K562 (cell line): ENCODE measurements around the gene RIN3. TPM values are rescaled to one million over a fixed set of nuclear protein-coding genes. Genes with fewer than 3 reads are reported as not detected.

Source experiments
- ATAC-seq: fragments of 200-7000 bp; cut with Tn5 transposase; 3 replicates; pipeline ENCODE4 v1.9.1; 2020; ENCODE audit warnings: moderate library complexity
- BruUV-seq: library from RNA; stranded (reverse); fragments of 400-500 nt; replicated peaks from 2 replicates; lab custom pipeline; 2021; lab: Mats Ljungman, UMichigan
- CTCF ChIA-PET: fragments of 300-600 bp; formaldehyde crosslinking; extraction: SDS; loops from one replicate; lab custom pipeline; 2021; ENCODE audit warnings: low intra/inter-chr PET ratio; lab: Yijun Ruan, JAX
- POLR2A ChIA-PET: fragments of 300-600, 350-650 bp; sonication (Branson Sonifier 250); formaldehyde crosslinking; extraction: SDS; loops from one replicate; lab custom pipeline; 2021; ENCODE audit warnings: antibody characterized with exemption, inconsistent platforms; lab: Yijun Ruan, JAX
- DNase-seq, 4 experiments: peaks; one replicate each; pipeline versions ENCODE4 v3.0.0 to v3.0.0-alpha.2; 2011 to 2018; ENCODE audit warnings: low spot score in 3 of 4, mixed read lengths in 3 of 4; ENCODE audit errors: extremely low read depth in 1 of 4
- FAIRE-seq: peaks from 2 replicates; lab custom pipeline; 2011; peaks lifted over from hg19 to GRCh38; lab: Jason Lieb, UNC
- H2AFZ ChIP-seq: 2 replicates; pipeline ENCODE4 v1.6.0; 2011; ENCODE audit warnings: low read depth, low read length, control low read depth, inconsistent platforms
- H3K27ac ChIP-seq: fragments of 200-600 bp; 3 replicates; pipeline ENCODE4 v1.8.0; 2011; ENCODE audit warnings: low read depth, mild to moderate bottlenecking, control low read depth, inconsistent platforms, low read length, moderate library complexity, mixed read lengths; ENCODE audit errors: extremely low read depth
- H3K27me3 ChIP-seq, 2 experiments: fragments of 300-600 bp in 1 of 2; 2 replicates in 1 of 2; 3 replicates in 1 of 2; pipeline versions ENCODE4 v1.6.0 to v1.8.0; 2011; ENCODE audit warnings: inconsistent platforms in 2 of 2, low read length in 2 of 2, mild to moderate bottlenecking in 1 of 2, mixed read lengths in 1 of 2, moderate library complexity in 1 of 2; ENCODE audit not compliant: control insufficient read depth in 2 of 2, insufficient read depth in 2 of 2
- H3K36me3 ChIP-seq: fragments of 300-600 bp; 3 replicates; pipeline ENCODE4 v1.8.0; 2011; ENCODE audit warnings: mild to moderate bottlenecking, low read length, inconsistent platforms; ENCODE audit not compliant: control insufficient read depth, insufficient read depth
- H3K4me1 ChIP-seq, 2 experiments: fragments of 200-600 bp in 1 of 2; replicated peaks in 1 of 2; 2 replicates in 1 of 2; 3 replicates in 1 of 2; pipeline versions ENCODE4 v1.5.1 to v1.8.0; 2011; ENCODE audit warnings: inconsistent platforms in 2 of 2, low read length in 2 of 2, mild to moderate bottlenecking in 1 of 2, mixed read lengths in 1 of 2, moderate library complexity in 1 of 2; ENCODE audit not compliant: control insufficient read depth in 2 of 2, insufficient read depth in 2 of 2
- H3K4me2 ChIP-seq: 2 replicates; pipeline ENCODE4 v1.6.1; 2011; ENCODE audit warnings: low read length, control low read depth, inconsistent platforms, mixed read lengths; ENCODE audit not compliant: insufficient read depth
- H3K4me3 ChIP-seq: fragments of 200-600 bp; sonication (generic), shearing (Covaris generic); 2 replicates; pipeline ENCODE4 v1.5.1; 2016; ENCODE audit warnings: control low read depth, inconsistent platforms
- H3K79me2 ChIP-seq: fragments of 200-600 bp; 3 replicates; pipeline ENCODE4 v1.8.0; 2011; ENCODE audit warnings: low read length, inconsistent platforms; ENCODE audit not compliant: control insufficient read depth, insufficient read depth
- H3K9ac ChIP-seq, 2 experiments: 2 replicates each; pipeline versions ENCODE4 v1.6.0 to v1.6.1; 2011; ENCODE audit warnings: low read depth in 2 of 2, low read length in 2 of 2, control low read depth in 1 of 2, inconsistent platforms in 1 of 2, mild to moderate bottlenecking in 1 of 2, mixed read lengths in 1 of 2; ENCODE audit not compliant: insufficient read depth in 1 of 2
- H3K9me1 ChIP-seq: one replicate; pipeline ENCODE4 v1.6.0; 2011; ENCODE audit warnings: inconsistent platforms, mild to moderate bottlenecking, low read length, moderate library complexity; ENCODE audit not compliant: control insufficient read depth, insufficient read depth
- H3K9me3 ChIP-seq: replicated peaks from 2 replicates; pipeline ENCODE4 v1.5.1; 2011; ENCODE audit warnings: low read depth, low read length, inconsistent platforms; ENCODE audit not compliant: control insufficient read depth, insufficient read depth
- H4K20me1 ChIP-seq: replicated peaks from 2 replicates; pipeline ENCODE4 v1.6.1; 2011; ENCODE audit warnings: low read length, inconsistent platforms, mixed read lengths; ENCODE audit not compliant: control insufficient read depth, insufficient read depth
- CC2D1A ChIP-seq: fragments of 450-650 bp; IDR thresholded peaks from 2 replicates; pipeline ENCODE4 v1.6.1; 2017; ENCODE audit warnings: mild to moderate bottlenecking
- DIDO1 ChIP-seq: fragments of 450-650 bp; IDR thresholded peaks from 2 replicates; pipeline ENCODE4 v1.6.1; 2016; ENCODE audit warnings: low read depth, missing biosample characterization, missing genetic modification characterization
- HNRNPL ChIP-seq: fragments of 200-400 bp; formaldehyde crosslinking; IDR thresholded peaks from 2 replicates; pipeline ENCODE4 v1.6.1; 2017; ENCODE audit warnings: low read depth, mild to moderate bottlenecking, low read length
- KHSRP ChIP-seq: fragments of 450-650 bp; IDR thresholded peaks from 2 replicates; pipeline ENCODE4 v1.6.1; 2017
- MAZ ChIP-seq, 2 experiments: fragments of 450-650 bp in 1 of 2; sonication (generic) in 1 of 2; formaldehyde crosslinking; IDR thresholded peaks in 1 of 2; conservative IDR thresholded peaks in 1 of 2; 2 replicates each; pipeline versions ENCODE4 v1.4.0 to v1.5.0; 2020; ENCODE audit warnings: mild to moderate bottlenecking in 1 of 2, missing genetic modification reagents in 1 of 2
- NFRKB ChIP-seq: fragments of 450-650 bp; IDR thresholded peaks from 2 replicates; pipeline ENCODE4 v1.6.1; 2016; ENCODE audit warnings: low read depth
- PTBP1 ChIP-seq: fragments of 200-400 bp; formaldehyde crosslinking; IDR thresholded peaks from 2 replicates; pipeline ENCODE4 v1.6.1; 2017; ENCODE audit warnings: low read depth, low read length
- RCOR1 ChIP-seq, 2 experiments: IDR thresholded peaks; 2 replicates each; pipeline ENCODE4 v1.6.1; 2012; ENCODE audit warnings: low read depth in 2 of 2, low read length in 2 of 2, borderline replicate concordance in 1 of 2, improper control_type of control experiment in 1 of 2
- SMAD2 ChIP-seq: fragments of 150-350 bp; IDR thresholded peaks from 2 replicates; pipeline ENCODE4 v1.6.1; 2014; ENCODE audit warnings: low read depth, mild to moderate bottlenecking, low read length
- SRSF9 ChIP-seq: fragments of 200-400 bp; formaldehyde crosslinking; IDR thresholded peaks from 2 replicates; pipeline ENCODE4 v1.6.1; 2017; ENCODE audit warnings: low read depth, low read length, borderline replicate concordance
- STAG1 ChIP-seq: sonication (generic); formaldehyde crosslinking; IDR thresholded peaks from 2 replicates; pipeline ENCODE4 v1.5.0; 2020; ENCODE audit warnings: missing genetic modification reagents, borderline replicate concordance
- TEAD1 ChIP-seq, 2 experiments: fragments of 450-650 bp in 1 of 2; sonication (generic) in 1 of 2; formaldehyde crosslinking; IDR thresholded peaks; 2 replicates each; pipeline versions ENCODE4 v1.4.0 to v1.8.0; 2020 to 2022; ENCODE audit warnings: mild to moderate bottlenecking in 2 of 2, missing genetic modification reagents in 1 of 2
- TSC22D4 ChIP-seq: fragments of 450-650 bp; IDR thresholded peaks from 2 replicates; pipeline ENCODE4 v1.6.1; 2016; ENCODE audit warnings: missing genetic modification characterization, missing biosample characterization, control low read depth
- ZFPM2 ChIP-seq: fragments of 250-450 bp; sonication (Bioruptor Pico); IDR thresholded peaks from 2 replicates; pipeline ENCODE4 v1.5.1; 2022; ENCODE audit warnings: mild to moderate bottlenecking
- ZNF23 ChIP-seq: fragments of 250-450 bp; sonication (Bioruptor Pico); IDR thresholded peaks from 2 replicates; pipeline ENCODE4 v1.4.0; 2020; ENCODE audit warnings: mild to moderate bottlenecking
- ZNF584 ChIP-seq: fragments of 200-800 bp; sonication (Bioruptor generic); IDR thresholded peaks from 2 replicates; pipeline ENCODE4 v1.6.1; 2016; ENCODE audit warnings: low read depth, mild to moderate bottlenecking, missing genetic modification characterization, missing compliant biosample characterization
- ZNF695 ChIP-seq: fragments of 450-650 bp; formaldehyde crosslinking; IDR thresholded peaks from 2 replicates; pipeline ENCODE4 v1.4.0; 2020; ENCODE audit warnings: mild to moderate bottlenecking, moderate library complexity
- WGBS: fragments of 100-300 bp; shearing (Covaris generic); methylation state at CpG from one replicate; pipeline ENCODE4 v1.1.6; 2016; ENCODE audit warnings: low coverage, mixed read lengths; ENCODE audit not compliant: insufficient coverage; ENCODE audit errors: missing lambda C conversion rate; 5-methylcytosine and 5-hydroxymethylcytosine counted together
- in situ Hi-C: fragments of 300-500 bp; cut with MboI; formaldehyde crosslinking; loops from 4 replicates; pipeline ENCODE4 v1.15.0; 2018; ENCODE audit warnings: inconsistent platforms, mixed read lengths
- intact Hi-C: fragments of 100-400 bp; cut with micrococcal nuclease; formaldehyde crosslinking; loops from 2 replicates; pipeline ENCODE4 v1.14.2; 2022
- polyA plus RNA-seq, 8 experiments: library from polyadenylated mRNA; depleted of rRNA in 4 of 8; stranded (reverse) in 5 of 8; unstranded in 3 of 8; fragments of >200 nt; fragmentation: Nextera tagmentation in 2 of 8; fragmentation: Illumina TruSeq in 1 of 8; extraction: Ambion mirVana in 2 of 8; extraction: Trizol in 1 of 8; gene quantifications; 2 replicates each; pipeline versions ENCODE4 v1.2.1 to v1.2.3, GENCODE V29; 2011 to 2014; ENCODE audit warnings: inconsistent platforms in 1 of 8, missing spikeins in 1 of 8
- total RNA-seq, 7 experiments: library from RNA; depleted of rRNA in 6 of 7; stranded (reverse); fragments of >200 nt in 6 of 7; fragmentation: Illumina TruSeq in 2 of 7; extraction: Trizol in 2 of 7; gene quantifications; 2 replicates each; pipeline versions ENCODE4 v1.2.1 to v1.2.3, GENCODE V29; 2011 to 2021; ENCODE audit warnings: low replicate concordance in 1 of 7
- TF ChIP-seq, protein P1 (sequence below): fragments of 250-450 bp; sonication (Bioruptor Pico); IDR thresholded peaks from 2 replicates; pipeline ENCODE4 v1.4.0; 2020; ENCODE audit warnings: mild to moderate bottlenecking, moderate library complexity

Gene RIN3
- total and polyA plus RNA-seq, 9 of the 15 experiments (the other 6 are each of a cell fraction or from before 2014, with no cell fraction given), result 0.01 to 0.49 (median 0.08) TPM; not detected in 5

DNA sequence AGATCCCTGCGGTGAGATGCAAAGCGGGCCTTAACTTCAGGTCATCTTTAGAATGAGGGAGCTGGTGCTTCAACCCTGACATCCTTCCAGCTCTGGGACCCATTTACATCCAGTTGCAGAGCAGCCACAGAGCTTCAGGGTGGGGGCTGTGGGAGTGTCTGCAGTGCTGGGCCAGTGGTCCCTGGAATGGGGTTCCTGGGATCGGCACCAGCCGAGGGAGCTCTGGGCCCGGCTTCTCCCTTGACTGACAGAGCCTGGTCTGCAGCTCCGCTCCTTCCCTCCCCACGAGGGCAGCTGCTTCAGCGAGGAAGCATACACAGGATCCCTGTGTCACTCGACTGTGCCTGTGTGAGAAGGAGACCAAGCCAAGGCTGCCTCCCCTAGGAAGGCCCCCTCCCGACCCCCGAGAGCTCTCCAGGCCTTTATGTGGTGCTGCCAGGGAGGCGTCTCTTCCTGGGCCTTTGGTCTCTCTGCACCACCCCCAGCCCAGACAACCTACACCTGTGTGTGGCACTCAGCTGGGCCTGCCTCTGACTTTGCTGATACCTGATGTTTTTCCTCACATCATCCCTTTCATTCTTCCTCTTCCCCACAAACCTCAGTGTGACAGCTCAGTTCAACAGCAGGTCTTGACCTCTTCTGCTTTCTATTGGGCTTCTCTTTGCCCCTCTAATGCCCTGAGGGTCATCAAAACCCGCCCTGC is 48.1 kb upstream of the RIN3 start (continued):
- TF ChIP-seq DIDO1 (tag), result no peak
- TF ChIP-seq KHSRP, result no peak
- no peak for TF ChIP-seq PTBP1
- no peak for TF ChIP-seq CC2D1A
- no peak for TF ChIP-seq ZFPM2 (CRISPR knock-in tag)

DNA sequence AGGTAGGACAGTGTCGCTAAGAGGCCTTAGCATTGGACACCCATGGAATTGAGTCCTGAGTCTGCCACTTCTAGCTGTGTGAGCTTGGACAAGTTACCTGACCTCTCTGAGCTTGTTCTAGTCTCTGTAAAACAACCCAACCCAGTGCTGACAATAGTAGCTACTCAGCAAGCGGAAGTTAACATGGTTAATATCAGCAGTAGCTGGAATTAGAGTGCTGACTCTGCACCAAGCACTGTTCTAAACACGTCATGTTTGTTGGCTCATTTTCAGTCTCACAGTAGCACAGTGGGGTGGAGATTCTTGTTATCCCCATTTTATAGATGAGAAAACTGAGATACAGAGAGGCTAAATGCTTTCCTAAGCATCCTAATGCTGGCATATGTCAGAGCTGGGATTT is 47.5 kb upstream of the RIN3 start:
- in situ Hi-C loops (no loop called here), intact Hi-C loops (no loop called here)
- Histone ChIP-seq H3K9ac (no peak overlapping the region), H3K9me3 (no peaks in the 10 kb centered on the region), H3K4me1 (no peaks in the 10 kb centered on the region), H3K79me2 (no peaks in the 10 kb centered on the region), H2AFZ (no peak overlapping the region), H4K20me1 (no peaks in the 10 kb centered on the region), H3K9me1 (no peaks in the 10 kb centered on the region), H3K4me2 (no peak overlapping the region), H3K27ac (no peak overlapping the region), H3K4me3 (no peak overlapping the region), H3K27me3 (peaks cover 5 to 16% of the 10 kb centered on the region in 2 experiments; a peak in 3 of 5 replicates), H3K36me3 (no peaks in the 10 kb centered on the region)
- 0% methylated on average over 3 of the region's 3 CpGs for WGBS
- TF ChIP-seq ZNF23 (CRISPR knock-in tag), result no peak
- TF ChIP-seq RCOR1 (IDR thresholded peaks at IDR 0.05; ENCODE audit: borderline replicate concordance in 1 of 2, low read depth in 2 of 2, low read length in 2 of 2), result no peak
- TF ChIP-seq HNRNPL, result no peak
- no peak for TF ChIP-seq MAZ (CRISPR knock-in tag; conservative IDR thresholded peaks at IDR 0.05 in 1 of 2, IDR thresholded peaks at IDR 0.05 in 1 of 2)
- no peak for TF ChIP-seq STAG1 (CRISPR knock-in tag)
- no peak for TF ChIP-seq SMAD2
- no peak for TF ChIP-seq ZNF584 (CRISPR knock-in tag)
- TF ChIP-seq SRSF9, result no peak
- no peak for TF ChIP-seq ZNF695
- no peak for TF ChIP-seq TSC22D4 (tag)
- TF ChIP-seq NFRKB, result no peak
- TF ChIP-seq TEAD1 (CRISPR knock-in tag; IDR thresholded peaks at IDR 0.05), result no peak
- TF ChIP-seq, protein P1, sequence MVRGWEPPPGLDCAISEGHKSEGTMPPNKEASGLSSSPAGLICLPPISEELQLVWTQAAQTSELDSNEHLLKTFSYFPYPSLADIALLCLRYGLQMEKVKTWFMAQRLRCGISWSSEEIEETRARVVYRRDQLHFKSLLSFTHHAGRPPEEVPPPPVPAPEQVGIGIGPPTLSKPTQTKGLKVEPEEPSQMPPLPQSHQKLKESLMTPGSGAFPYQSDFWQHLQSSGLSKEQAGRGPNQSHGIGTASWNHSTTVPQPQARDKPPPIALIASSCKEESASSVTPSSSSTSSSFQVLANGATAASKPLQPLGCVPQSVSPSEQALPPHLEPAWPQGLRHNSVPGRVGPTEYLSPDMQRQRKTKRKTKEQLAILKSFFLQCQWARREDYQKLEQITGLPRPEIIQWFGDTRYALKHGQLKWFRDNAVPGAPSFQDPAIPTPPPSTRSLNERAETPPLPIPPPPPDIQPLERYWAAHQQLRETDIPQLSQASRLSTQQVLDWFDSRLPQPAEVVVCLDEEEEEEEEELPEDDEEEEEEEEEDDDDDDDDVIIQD (CRISPR knock-in tag), result no peak
- DNase-seq (no peak), FAIRE-seq (no peak), ATAC-seq (no peak)
- ChIA-PET POLR2A (interaction anchor here (0.6 kb wide), 1 partner anchor 158 kb away, joined by 3 read pairs; no protein-coding TSS in a partner anchor), CTCF (no interaction called here)
- no TSS peak for BruUV-seq
